ENCODE measurements around the gene HERC5.
A peak's percentile ranks its signal among the peaks of the same experiment; 100 is the strongest.

The HERC5 gene

DNA sequence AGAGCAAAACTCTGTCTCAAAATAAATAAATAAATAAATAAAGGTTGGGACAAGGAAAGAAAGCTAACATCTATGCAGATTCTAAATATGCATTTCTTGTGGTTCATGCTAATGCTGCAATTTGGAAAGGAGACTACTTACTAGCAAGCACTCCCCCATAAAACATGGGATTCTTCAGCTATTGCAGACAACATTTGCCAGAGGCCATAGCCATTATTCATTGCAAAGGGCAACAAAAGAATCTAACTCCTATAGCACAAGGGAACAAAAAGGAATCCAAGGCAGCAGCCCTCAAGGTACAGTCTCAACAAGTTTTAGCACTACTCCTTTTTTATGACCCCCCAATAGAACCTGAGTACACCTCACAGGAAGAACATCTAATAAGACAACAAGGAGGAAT lies 8.0 kb upstream of the HERC5 start:
- DNase-seq: no peak

DNA sequence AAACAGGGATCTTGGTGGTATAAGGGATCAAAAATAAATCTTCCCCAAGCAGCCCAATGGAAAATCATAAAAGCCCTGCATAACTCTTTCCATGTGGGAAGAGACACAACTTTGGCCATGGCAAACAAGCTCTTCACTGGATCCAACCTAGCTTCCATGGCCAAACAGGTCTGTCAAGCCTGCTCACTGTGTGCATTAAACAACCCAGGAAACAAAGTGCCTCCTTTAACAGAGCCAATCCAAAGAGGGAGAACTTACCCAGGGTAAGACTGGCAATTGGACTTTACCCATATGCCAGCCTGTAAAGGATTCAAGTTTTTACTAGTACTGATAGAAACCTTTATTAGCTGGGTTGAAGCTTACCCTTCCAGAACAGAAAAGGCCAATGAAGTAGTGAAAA lies 7.6 kb upstream of the HERC5 start:
- no peak for DNase-seq

DNA sequence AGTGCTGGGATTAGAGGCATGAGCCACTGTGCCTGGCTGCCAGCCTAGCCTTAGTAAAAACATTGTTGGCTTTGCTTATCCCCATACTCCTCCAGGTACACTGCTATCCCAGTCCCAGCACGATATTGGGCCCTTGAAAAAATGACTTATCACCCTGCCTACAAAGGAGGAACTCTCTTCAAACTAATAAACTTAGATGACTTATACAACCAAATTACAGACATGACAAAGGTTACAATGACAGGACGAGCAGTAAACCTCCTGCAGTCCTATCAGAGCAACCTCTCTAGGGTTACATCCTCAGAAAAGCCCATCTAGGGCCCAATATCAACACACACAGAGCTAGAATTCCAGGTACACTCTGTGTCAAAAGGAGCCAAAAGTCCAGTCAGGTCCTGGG lies 5.7 kb upstream of the HERC5 start:
- DNase-seq: no peak

DNA sequence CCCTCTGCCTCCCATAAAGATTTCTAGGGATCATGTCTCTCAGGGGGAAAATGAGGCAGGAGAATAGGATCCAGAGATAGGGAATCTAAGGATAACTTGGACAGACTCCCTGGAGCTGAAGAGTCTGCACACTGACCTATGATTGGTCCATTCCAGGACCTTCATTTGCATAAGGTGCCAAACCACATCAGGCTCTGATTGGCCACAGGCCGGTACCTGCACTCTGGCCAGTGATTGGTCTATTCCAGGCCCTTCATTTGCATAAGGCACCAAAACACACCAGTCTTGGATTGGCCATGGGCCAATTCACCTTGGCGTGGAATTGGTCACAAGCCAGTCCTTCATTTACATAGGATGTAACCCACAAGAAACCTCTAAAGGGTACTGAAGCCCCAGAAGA lies 4.0 kb upstream of the HERC5 start:
- no peak for DNase-seq

DNA sequence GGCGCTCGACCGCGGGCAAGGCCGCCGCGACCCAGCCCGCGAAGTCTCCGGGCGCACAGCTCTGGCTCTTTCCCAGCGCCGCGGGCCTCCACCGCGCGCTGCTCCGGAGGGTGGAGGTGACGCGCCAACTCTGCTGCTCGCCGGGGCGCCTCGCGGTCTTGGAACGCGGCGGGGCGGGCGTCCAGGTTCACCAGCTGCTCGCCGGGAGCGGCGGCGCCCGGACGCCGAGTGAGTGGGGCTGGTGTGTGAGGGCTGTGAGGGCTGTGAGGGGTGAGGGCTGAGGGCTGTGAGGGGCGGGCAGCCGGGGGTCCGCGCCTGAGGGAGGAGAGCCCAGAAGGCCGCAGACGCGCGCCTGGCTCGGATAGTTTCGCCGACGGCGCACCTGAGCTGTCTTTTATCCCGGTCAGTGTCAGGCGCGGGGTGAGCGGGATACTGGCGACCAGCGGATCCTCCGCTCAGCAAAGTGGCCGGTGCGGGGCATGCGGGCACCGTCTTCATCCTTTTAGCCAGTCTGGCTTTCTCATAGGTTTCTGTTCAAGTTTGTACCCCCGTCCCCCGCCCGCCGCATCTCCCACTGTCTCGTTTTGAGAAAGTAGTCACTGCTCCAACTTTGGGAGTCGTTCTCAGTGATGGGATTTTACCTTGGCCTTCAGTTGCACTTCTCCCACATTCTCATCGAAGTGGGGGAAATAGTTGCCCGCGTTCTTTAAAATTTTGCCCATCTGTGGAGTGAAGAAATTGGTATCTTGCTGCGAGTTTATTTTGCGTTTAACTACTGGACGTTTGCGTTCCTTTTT lies 586 bp downstream of the HERC5 start:
- no peak for DNase-seq

DNA sequence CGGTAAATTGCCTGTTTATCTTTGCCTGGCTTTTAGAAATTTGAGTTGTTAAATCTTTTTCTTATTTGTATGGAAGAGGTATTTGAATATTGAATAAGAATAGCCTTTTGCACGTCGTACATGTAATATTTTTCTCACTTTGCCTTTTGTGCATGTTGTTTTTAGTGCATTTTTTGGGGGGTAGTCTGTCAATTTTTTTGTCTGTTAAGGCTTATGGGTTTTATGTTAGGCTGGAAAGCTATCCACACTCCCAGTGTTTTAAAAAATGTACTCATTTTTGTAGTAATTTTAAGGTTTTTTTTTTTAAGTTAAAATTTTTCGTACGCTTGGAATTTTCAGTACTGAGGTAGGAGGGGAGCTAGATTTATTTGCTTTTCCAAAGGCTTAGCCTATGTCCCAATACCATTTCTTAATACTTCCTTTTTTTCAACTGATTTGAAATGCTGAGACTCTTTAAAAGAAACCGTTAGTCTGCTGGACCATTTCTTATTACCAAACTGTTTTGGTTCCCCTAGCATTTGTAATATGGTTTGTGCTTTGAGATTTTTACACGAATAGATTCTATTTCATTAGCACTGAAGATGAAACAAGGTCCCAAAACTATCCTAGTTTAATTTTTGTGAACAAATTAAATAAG lies 1.3 kb downstream of the HERC5 start:
- no peak for DNase-seq

DNA sequence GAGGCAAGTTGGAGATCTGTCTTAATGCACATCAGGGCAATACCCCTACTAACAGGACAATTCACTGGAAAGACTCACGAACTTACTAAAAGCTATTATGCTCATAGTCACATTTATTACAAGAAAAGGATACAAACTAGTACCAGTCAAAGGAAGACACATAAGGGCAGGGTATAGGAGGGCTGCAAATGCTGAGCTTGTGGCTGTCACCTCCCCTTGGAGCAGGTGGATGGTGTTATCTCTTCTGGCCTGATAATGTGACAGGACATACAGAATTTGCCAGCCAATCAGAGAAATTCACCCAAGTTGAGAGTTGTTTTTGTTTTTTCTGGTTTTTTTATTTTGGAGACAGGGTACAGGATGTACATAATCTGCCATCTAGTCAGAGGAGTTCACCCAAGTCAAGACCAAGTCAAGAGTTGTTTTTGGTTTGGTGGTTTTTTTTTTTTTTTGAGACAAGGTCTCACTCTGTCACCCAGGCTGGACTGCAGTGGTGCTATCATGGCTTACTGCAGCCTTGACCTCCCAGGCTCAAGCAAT lies 8.8 kb downstream of the HERC5 start:
- DNase-seq: no peak

DNA sequence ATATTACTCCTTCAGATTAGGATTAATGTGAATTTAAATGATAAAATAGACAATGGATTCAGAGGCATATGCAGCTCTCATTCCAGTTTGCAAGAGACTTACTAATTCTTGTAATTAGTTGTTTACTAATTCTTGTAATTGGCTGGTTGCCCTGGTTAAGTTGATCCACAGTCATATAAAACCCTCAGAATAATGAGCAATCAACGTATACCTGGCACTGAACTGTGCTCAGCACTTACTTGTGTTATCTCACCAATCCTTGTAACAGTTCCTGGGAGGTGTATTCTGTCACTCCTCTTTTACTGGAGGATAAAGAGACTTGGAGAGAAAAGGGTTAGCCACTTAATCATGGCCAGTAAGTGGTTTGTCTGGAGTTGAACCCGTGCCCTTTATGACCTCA lies 10.5 kb downstream of the HERC5 start:
- no peak for DNase-seq

DNA sequence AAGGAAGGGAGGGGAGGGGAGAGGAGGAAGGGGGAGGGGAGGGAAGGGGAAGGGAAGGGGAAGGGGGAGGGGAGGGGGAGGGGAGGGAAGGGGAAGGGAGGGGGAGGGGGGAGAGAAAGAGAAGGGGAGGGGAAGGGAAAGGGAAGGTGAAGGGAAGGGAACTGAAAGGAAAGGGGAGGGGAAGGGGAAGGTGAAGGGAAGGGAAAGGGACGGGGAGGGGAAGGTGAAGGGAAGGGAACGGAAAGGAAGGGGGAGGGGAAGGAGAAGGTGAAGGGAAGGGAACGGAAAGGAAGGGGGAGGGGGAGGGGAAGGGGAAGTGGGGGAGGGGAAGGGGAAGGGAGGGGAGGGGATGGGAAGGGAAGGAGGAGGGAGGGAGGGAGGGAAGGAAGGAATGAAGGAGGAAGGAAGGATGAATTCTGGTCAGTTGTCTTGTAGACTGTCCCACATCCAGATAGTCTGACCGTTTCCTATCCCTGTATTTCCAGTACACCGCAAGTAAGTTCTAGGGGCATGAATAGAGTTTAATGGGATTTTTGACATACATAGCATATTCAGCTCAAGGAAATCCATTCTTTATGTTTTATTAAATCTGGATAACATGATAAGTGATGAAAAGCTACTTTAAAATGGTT lies 20.4 kb downstream of the HERC5 start:
- no peak for DNase-seq

DNA sequence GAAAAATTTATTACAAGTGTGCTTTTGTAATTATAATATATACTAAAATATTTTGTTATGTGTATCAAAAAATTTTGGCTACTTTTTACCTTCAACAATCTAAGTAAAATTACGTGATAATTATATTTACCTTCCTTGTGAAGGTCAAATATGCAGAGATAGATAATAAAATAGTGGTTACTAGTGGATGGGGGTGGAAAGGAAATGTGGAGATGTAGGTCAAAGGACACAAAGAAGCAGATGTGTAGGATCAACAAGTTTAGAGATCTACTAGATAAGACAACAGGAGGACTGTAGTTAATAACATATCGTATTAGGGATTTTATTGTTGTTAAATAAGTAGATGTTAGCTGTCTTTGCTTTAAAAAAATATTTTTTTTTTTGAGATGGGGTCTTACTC lies 21.3 kb downstream of the HERC5 start:
- no peak for DNase-seq

DNA sequence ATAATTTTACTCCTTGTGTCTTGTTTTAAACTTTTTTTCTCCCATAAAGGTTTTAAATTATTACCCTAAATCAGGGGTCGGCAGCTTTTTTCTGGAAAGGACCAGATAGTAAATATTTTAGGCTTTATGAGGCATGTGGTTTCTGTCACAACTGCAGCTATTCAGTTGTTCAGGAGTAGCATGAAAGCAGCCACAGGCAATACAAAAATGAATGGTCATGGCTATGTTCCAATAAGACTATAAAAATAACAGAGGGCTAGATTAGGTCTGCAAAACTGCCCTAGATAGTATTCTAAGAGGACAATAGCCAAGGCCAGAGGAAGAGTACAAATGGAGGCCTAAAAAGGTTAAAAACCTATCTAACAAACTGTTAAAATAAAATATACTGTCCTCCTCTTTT lies 24.6 kb downstream of the HERC5 start:
- DNase-seq: no peak

DNA sequence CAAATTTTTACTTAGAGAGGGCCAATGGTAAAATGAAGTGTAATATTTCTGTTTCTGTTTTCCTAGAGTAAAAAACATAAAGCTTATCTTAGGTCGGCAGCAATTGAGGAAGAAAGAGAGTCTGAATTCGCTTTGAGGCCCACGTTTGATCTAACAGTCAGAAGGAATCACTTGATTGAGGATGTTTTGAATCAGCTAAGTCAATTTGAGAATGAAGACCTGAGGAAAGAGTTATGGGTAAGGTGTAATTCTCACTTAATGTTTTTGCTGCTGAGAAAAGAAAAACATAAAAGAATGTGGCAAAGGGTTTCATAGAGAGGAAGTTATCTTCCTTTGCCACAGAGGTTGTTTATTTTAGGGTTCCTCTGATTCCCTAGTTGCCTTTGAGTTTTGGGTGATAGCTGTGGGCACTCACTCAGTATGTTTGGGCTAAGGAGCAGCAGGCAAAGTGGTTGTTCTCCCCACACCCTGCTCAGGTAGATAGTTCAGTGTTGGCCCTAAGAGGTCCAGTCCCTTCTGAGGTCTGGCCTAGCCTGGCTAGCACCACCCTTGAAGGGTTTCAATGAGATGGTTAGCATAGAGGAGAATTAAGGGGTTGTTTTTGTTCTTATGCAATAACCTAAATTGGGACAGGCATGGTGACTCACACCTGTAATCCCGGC lies 32.3 kb downstream of the HERC5 start:
- no peak for DNase-seq

DNA sequence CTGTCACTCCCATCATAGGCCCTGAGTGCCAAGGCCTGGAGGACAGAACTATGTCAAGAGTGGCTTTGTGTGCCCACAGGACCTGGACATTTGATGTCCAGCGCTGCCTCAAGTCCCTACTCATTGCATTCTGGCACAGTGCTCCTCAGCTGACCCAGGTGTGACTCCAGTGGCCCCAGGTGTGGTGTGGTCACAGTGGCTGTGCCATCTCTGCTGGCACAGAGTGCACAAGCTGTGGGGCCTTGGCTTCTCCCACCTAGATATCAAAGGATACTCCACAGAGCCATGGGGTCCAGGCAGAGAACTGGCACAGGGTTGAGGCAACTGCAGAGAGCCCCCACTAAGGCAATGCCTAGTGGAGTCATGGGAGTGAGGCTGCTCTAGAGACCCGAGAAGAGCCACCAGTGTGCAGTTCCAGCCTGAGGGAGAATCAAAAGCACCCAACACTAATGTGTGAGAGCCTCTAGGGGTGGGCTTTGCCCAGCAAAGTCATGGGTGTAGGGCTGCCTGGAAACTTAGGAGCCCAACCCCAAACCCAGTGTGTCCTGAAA lies 41.0 kb downstream of the HERC5 start:
- no peak for DNase-seq

DNA sequence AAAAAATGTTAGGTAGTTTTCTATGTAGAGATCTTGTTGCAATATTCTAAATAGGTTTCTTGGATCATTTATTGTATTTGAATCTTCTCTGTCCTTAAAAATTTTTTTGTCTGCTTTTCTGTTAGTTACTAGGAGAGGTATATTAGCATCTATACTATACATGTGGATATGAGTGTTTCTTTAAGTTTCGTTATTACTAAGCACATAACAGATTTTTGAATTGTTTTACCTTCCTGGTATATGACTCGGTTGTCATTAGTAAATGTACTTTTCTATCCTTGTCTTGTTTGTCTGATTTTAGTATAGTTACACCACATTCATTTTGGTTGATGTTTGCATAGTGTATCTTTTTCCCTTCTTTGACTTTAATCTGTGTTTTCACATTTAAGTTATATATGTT lies 46.4 kb downstream of the HERC5 start:
- no peak for DNase-seq

DNA sequence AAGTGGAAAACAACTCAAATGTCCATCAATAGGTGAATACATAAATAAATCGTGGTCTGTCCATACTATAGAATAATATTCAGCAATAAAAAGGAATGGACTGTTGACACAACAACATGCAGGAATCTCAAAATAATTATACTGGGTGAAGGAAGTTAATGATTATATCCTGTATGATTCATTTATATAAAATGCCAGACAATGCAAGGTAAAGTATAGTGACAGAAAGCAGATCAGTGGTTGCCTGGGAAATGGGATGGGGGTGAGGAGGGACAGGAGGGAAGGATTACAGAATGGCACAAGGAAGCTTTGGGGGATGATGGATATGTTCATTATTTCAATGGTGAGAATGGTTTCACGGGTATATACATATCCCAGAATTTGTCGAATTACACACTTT lies 54.3 kb downstream of the HERC5 start:
- no peak for DNase-seq

DNA sequence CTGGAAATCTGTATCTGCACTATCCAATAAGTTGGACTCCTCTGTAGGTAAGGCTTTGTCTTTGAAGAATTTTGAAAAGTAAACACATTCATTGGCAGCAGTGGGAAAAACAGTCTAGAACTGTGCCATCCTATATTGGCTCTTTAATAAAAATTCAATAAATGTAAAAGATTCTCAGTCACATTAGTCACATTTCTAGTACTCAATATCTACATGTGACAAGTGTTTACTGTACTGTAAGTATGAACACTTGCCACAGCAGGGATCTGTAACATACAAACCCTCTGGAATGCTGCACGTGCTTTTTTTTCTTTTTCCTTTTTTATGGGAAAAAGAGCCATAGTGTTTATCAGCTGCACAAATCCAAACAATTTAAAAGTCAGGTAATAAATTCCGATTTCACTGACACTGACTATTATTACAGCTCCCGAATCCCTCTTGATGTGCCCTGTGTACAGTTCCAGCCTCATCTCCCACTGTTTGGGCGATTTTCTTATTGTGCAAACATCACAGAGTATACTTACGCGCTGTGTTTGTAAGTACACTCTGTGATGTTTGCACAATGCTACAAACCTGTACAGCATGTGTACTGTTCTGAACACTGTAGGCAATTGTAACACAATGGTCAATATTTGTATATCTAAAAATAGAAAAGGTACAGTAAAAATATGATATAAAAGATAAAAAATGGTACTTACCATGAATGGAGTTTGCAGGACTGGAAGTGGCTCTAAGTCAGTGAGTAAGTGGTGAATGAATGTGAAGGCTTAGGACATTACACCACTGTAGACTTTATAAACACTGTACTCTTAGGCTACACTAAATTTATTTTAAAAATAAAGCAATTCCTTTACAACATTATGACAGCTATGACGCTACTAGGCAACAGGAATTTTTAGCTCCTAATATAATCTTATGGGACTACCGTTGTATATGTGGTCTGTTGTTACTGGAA lies 57.9 kb downstream of the HERC5 start:
- DNase-seq: peak; percentile 2

DNA sequence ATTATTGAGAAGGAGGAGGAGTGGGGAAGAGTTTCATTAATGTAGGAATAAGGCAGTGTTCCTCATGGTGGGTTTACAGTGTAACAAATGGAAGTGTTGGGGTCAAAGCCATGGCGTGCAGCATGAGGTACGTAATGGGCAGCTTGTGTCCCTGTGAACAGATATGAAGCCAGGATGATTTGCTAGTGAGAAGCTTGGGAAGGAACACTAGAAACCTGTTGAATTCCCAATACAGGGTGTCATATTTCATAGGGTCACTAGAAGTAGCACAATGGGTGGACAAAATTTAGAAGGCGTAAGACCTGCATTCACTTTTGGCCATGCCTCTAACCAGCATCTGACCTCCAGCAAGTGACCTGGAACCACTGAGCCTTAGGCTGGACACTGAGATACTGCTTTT lies 59.8 kb downstream of the HERC5 start:
- DNase-seq: no peak

DNA sequence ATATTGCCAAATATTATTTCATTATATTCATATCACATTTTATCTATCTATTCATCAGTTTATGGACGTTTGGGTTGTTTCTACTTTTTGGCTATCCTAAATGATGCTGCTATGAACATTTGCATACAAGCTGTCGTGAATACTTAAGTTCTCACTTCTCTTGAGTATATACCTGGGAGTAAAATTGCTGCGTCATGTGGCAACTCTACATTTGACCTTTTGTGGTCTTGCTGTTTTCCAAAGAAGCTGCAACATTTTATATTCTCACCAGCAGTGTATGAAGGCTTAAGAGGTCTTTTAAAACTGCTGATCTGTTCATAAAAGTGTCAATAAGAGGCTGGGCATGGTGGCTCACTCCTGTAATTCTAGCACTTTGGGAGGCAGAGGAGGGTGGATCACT lies 60.9 kb downstream of the HERC5 start:
- DNase-seq: no peak

DNA sequence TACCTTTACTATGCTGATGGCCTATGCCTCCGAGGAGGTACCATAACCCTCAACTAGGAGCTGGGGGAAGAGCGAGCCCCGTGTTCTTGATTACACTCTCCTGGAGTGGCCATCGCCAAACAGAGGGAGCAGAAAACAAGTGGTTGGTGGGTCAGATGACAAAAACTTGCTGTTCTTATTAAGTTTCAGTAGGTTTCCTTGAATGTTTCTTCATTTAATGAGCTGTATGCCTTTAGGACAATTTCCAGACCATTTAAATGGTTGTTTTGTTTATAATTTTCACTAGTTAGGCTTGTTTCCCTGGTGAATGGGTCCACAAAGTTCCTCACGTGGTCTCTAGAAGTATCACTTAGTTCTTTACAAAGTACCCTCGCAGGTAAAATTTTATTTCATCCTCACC lies 62.0 kb downstream of the HERC5 start:
- DNase-seq: no peak

DNA sequence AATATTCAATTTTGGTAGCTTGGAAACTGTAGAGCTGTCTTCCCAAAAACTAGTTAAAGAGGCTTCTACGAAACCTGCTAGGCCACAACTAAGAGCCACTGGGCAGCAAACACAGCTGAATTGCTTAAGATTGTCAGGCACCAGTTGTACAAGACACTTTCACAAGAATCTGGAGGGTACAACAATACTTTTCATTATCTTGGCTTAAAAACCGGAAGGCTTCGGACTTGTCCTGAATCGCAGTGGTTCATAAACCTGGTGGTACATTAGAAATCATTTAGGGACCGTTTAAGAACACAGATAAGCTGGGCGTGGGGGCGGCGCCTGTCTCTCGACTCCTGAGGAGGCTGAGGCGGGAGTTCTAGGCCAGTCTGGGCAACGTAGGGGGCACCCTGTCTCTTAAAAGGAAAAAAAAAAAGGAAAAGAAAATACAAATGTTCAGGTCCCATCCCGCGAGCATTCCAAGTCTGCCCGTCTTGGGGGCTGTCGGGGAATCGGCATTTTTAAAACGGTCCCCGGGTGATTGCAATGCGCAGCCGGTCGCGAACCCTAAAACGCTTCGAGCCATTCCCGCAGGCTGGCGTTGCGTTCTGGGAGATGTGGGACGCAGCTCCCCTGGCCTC lies 65.9 kb downstream of the HERC5 start:
- peak; percentile 14 for DNase-seq

DNA sequence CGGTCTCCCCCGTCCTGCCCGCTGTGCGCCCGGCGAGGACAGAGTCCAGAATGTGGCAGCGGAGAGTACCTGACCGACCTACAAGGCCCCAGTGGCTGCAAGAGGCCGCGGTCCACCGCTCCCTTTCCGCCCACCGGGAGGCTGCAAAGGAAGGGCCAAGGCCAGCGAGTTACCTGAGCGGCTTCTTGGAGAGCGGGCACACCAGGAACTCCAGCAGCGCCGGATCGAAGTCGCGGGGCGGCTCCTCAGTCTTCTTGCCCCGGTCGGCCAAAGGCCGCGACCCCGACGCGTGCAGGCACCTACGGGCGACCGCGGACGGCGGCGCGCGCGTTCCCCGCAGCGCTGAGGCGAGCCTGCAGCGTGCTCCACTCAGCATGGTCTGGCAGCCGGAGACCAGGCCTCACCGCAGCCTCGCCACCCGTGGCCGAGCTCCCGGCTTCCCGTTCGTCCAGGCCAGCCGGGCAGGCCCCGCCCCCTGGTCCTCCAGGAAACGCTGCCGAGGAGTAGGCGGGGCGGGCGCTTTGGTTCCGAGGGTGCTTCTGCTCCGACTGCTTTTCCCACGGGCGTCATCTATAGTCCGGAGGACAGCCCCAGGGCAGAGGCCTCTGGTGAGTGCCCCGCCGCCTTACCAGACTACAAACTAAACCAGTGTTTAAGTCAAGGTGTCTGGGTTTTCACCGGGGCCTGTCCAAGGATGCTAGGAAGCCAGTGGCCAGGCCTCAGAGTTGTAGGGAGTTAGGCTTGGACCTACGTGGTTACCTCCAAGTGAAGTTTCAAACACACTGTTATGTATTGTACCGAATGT lies 66.6 kb downstream of the HERC5 start, which contains the start of gene PYURF:
Gene PYURF (minus strand): TSS at position 452 of the 805 bp plus-strand sequence. CDS start 76 bp downstream, at position 376.
- DNase-seq: peak; percentile 82

Data from NCI-H2227 treated with DMSO at 0.1 percent for 48 hours (cell line).